Hepatocyte (in vitro differentiated cells): ENCODE data around the gene VANGL2. TPM values are rescaled to one million over a fixed set of nuclear protein-coding genes. Genes with fewer than 3 reads are reported as not detected.

Experiments used
- DNase-seq: peaks from one replicate; pipeline ENCODE4 v3.0.0-alpha.2; 2016; ENCODE audit warnings: low spot score
- H2AFZ ChIP-seq: fragments of 200-600 bp; sonication (generic); 2 replicates; pipeline ENCODE4 v1.6.0; 2016; ENCODE audit warnings: antibody characterized with exemption, mild to moderate bottlenecking
- H3K27ac ChIP-seq: fragments of 200-600 bp; sonication (generic); 2 replicates; pipeline ENCODE4 v1.5.1; 2016; ENCODE audit warnings: mild to moderate bottlenecking
- H3K27me3 ChIP-seq: fragments of 200-600 bp; sonication (generic); 2 replicates; pipeline ENCODE4 v1.6.1; 2016
- H3K36me3 ChIP-seq: fragments of 200-600 bp; sonication (generic); replicated peaks from 2 replicates; pipeline ENCODE4 v1.5.1; 2016; ENCODE audit warnings: low read depth; ENCODE audit not compliant: insufficient read depth
- H3K4me1 ChIP-seq: fragments of 200-600 bp; sonication (generic); 2 replicates; pipeline ENCODE4 v1.5.1; 2016; ENCODE audit warnings: mild to moderate bottlenecking, moderate library complexity; ENCODE audit not compliant: insufficient read depth
- H3K4me2 ChIP-seq: fragments of 200-600 bp; sonication (generic); 2 replicates; pipeline ENCODE4 v1.6.0; 2016
- H3K4me3 ChIP-seq: fragments of 200-600 bp; sonication (generic); 2 replicates; pipeline ENCODE4 v1.5.1; 2016; ENCODE audit warnings: mild to moderate bottlenecking
- H3K79me2 ChIP-seq: fragments of 200-600 bp; sonication (generic); 2 replicates; pipeline ENCODE4 v1.6.0; 2017; ENCODE audit warnings: mild to moderate bottlenecking
- H3K9me2 ChIP-seq: fragments of 200-600 bp; sonication (generic); replicated peaks from 2 replicates; pipeline ENCODE4 v1.6.0; 2017; ENCODE audit warnings: mild to moderate bottlenecking; ENCODE audit not compliant: insufficient read depth
- H3K9me3 ChIP-seq: fragments of 200-600 bp; sonication (generic); 2 replicates; pipeline ENCODE4 v1.5.1; 2016; ENCODE audit warnings: low read depth, mild to moderate bottlenecking
- H4K20me1 ChIP-seq: fragments of 200-600 bp; sonication (generic); 2 replicates; pipeline ENCODE4 v1.6.0; 2016; ENCODE audit warnings: mild to moderate bottlenecking; ENCODE audit not compliant: insufficient read depth, poor library complexity, severe bottlenecking
- EZH2 ChIP-seq: fragments of 200-600 bp; sonication (generic); IDR thresholded peaks from 2 replicates; pipeline ENCODE4 v1.6.1; 2016; ENCODE audit warnings: antibody characterized with exemption, mild to moderate bottlenecking, borderline replicate concordance
- EZH2phosphoT487 ChIP-seq: fragments of 200-600 bp; sonication (generic); IDR thresholded peaks from one replicate; pipeline ENCODE4 v1.6.1; 2018; ENCODE audit warnings: antibody characterized with exemption, mild to moderate bottlenecking, low read depth, moderate library complexity; ENCODE audit not compliant: unreplicated experiment, severe bottlenecking
- WGBS: methylation state at CpG from one replicate; pipeline ENCODE4 v1.1.6; 2016; ENCODE audit warnings: low lambda C conversion rate; ENCODE audit errors: missing lambda C conversion rate; 5-methylcytosine and 5-hydroxymethylcytosine counted together
- polyA plus RNA-seq: library from polyadenylated mRNA; unstranded; fragments of >200 nt; fragmentation: Nextera tagmentation; extraction: Ambion mirVana; gene quantifications from 2 replicates; pipeline ENCODE4 v1.2.1, GENCODE V29; 2016
- total RNA-seq: library from RNA; depleted of rRNA; stranded (reverse); fragments of >200 nt; gene quantifications from 2 replicates; pipeline ENCODE4 v1.2.3, GENCODE V29; 2014
- TF ChIP-seq, protein P1 (sequence below): fragments of 200-600 bp; sonication (generic); IDR thresholded peaks from 2 replicates; pipeline ENCODE4 v1.5.1; 2016; ENCODE audit warnings: antibody characterized with exemption, mild to moderate bottlenecking; ENCODE audit not compliant: poor library complexity

The VANGL2 gene
- total and polyA plus RNA-seq, 2 experiments from 2014 or later = 8.2 to 10.9 TPM

DNA sequence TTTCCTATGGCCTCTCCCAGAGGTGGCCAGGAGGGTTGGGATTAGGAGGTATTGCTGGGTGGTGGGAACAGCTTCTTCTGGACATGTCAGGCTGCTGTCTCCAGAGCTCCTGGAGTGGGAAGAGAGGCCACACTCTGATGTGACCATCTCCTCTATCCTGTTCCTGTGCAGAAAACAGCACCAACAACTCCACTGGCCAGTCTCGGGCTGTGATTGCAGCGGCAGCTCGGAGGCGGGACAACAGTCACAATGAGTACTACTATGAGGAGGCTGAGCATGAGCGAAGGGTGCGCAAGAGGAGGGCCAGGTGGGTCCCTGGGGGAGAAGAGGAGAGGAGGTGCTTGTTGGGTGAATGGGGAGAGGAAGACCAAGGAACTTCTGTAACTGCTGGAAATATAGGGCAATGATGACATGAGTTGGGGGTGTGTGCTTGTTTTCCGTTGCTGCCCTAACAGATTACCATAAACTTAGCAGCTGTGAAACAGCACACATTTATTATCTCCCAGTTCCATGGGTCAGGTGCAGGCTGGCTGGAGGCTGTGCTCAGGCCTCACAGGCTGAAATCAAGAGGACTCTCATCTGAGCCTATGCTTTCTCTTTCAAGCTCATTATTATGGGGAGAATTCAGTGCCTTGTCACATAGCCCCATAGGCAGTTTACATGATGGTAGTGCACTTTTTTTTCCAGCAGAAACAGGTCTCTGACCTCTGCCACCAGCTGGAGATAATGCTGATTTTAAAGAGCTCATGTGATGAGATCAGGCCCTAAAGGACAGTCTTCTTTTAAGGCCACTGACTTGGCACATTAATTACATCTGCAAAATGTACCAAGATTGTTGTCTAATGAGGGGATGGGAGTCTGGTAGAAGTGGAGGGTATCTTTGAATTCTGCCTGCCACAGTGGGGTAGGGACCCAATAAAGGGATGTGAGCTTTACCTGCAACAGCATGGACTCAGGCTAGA, 20.8 kb downstream of the VANGL2 start:
- Histone ChIP-seq H2AFZ (no peak overlapping the region), H3K9me3 (no peaks in the 10 kb centered on the region), H4K20me1 (no peaks in the 10 kb centered on the region), H3K4me1 (no peaks in the 10 kb centered on the region), H3K79me2 (no peaks in the 10 kb centered on the region), H3K27me3 (no peaks in the 10 kb centered on the region), H3K4me3 (no peak overlapping the region), H3K9me2 (no peaks in the 10 kb centered on the region), H3K27ac (no peak overlapping the region), H3K4me2 (no peak overlapping the region), H3K36me3 (no peaks in the 10 kb centered on the region)
- no peak for DNase-seq
- 97% methylated on average over 7 of the region's 7 CpGs for WGBS
- no peak for TF ChIP-seq EZH2
- TF ChIP-seq, protein P1, sequence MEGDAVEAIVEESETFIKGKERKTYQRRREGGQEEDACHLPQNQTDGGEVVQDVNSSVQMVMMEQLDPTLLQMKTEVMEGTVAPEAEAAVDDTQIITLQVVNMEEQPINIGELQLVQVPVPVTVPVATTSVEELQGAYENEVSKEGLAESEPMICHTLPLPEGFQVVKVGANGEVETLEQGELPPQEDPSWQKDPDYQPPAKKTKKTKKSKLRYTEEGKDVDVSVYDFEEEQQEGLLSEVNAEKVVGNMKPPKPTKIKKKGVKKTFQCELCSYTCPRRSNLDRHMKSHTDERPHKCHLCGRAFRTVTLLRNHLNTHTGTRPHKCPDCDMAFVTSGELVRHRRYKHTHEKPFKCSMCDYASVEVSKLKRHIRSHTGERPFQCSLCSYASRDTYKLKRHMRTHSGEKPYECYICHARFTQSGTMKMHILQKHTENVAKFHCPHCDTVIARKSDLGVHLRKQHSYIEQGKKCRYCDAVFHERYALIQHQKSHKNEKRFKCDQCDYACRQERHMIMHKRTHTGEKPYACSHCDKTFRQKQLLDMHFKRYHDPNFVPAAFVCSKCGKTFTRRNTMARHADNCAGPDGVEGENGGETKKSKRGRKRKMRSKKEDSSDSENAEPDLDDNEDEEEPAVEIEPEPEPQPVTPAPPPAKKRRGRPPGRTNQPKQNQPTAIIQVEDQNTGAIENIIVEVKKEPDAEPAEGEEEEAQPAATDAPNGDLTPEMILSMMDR = no peak

DNA sequence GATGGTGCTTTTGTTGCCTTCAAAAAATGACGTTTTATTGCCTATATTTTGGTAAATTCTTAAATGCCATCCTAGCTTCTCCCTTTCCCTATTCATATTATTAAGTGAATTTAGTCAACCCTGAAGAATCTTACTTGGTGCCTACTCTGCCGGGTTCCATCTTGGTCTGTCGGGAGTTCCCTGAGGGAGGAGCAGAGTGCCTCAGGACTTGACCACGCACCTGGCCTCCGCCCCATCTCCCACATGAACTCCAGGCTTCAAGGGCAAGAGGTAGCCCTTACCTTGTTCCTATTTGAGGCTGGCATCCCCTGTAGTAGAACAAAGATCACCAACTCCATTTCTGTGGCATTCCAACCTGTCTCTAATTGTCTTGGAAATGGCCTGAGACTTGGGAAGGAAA, 21.5 kb downstream of the VANGL2 start:
- H3K9me3 ChIP-seq = no peaks in the 10 kb centered on the region
- H4K20me1 ChIP-seq = no peaks in the 10 kb centered on the region
- H3K4me3 ChIP-seq = no peak overlapping the region
- no peaks in the 10 kb centered on the region for H3K36me3 ChIP-seq
- DNase-seq = no peak
- no peaks in the 10 kb centered on the region for H3K9me2 ChIP-seq
- no peaks in the 10 kb centered on the region for H3K79me2 ChIP-seq
- no peaks in the 10 kb centered on the region for H3K4me1 ChIP-seq
- H3K27ac ChIP-seq = no peak overlapping the region
- no peak overlapping the region for H2AFZ ChIP-seq
- no peaks in the 10 kb centered on the region for H3K27me3 ChIP-seq
- TF ChIP-seq EZH2phosphoT487 = no peak
- TF ChIP-seq, protein P1 = no peak
- TF ChIP-seq EZH2 = no peak
- no peak overlapping the region for H3K4me2 ChIP-seq
- 95% methylated on average over 5 of the region's 5 CpGs for WGBS

- H3K36me3 ChIP-seq = no peaks in the 10 kb centered on the region
- H3K9me3 ChIP-seq = no peaks in the 10 kb centered on the region
Measured at GRCh38 chr1:160423966-160424365, 23.6 kb downstream of the VANGL2 start.

More at GRCh38 chr1:160423966-160424365, 23.6 kb downstream of the VANGL2 start:
- H2AFZ ChIP-seq = no peak overlapping the region
- H3K4me3 ChIP-seq = no peak overlapping the region
- WGBS = 97% methylated on average over 7 of the region's 7 CpGs
- no peaks in the 10 kb centered on the region for H3K27me3 ChIP-seq
- no peaks in the 10 kb centered on the region for H3K9me2 ChIP-seq
- no peaks in the 10 kb centered on the region for H3K4me1 ChIP-seq
- H3K27ac ChIP-seq = no peak overlapping the region
- TF ChIP-seq, protein P1 = no peak
- TF ChIP-seq EZH2phosphoT487 (no peak), EZH2 (no peak)
- H4K20me1 ChIP-seq = no peaks in the 10 kb centered on the region
- DNase-seq = no peak
- H3K4me2 ChIP-seq = no peak overlapping the region
- no peaks in the 10 kb centered on the region for H3K79me2 ChIP-seq
